SK-N-SH (cell line): ENCODE results near the gene ELOVL6. TPM values are rescaled to one million over a fixed set of nuclear protein-coding genes. Genes with fewer than 3 reads are reported as not detected.

Experiments
- CTCF ChIA-PET: fragments of 300-600, 350-600 bp; formaldehyde crosslinking; extraction: SDS; loops from one replicate; lab custom pipeline; 2021; lab: Yijun Ruan, JAX
- POLR2A ChIA-PET: fragments of 350-600 bp; sonication (Branson Sonifier 250); formaldehyde crosslinking; extraction: SDS; loops from one replicate; lab custom pipeline; 2020; ENCODE audit warnings: antibody characterized with exemption, inconsistent platforms; lab: Yijun Ruan, JAX
- DNase-seq: peaks from one replicate; pipeline ENCODE4 v3.0.0; 2012
- H2AFZ ChIP-seq: fragments of 200-600 bp; sonication (generic); 2 replicates; pipeline ENCODE4 v1.8.1; 2016; ENCODE audit warnings: antibody characterized with exemption, mild to moderate bottlenecking, low read depth
- H3F3A ChIP-seq: fragments of 200-600 bp; sonication (generic); replicated peaks from 2 replicates; pipeline ENCODE3; 2016; ENCODE audit warnings: antibody characterized with exemption, mild to moderate bottlenecking; ENCODE audit not compliant: insufficient read depth
- H3K27ac ChIP-seq, 2 experiments: fragments of 200-500 bp in 1 of 2; fragments of 200-600 bp in 1 of 2; sonication (Bioruptor generic) in 1 of 2; sonication (generic), shearing (Covaris generic) in 1 of 2; 2 replicates each; pipeline versions ENCODE4 v1.5.1 to v1.6.1; 2014 to 2016; ENCODE audit warnings: low read depth in 2 of 2, inconsistent platforms in 1 of 2, low read length in 1 of 2, mild to moderate bottlenecking in 1 of 2, mixed read lengths in 1 of 2
- H3K27me3 ChIP-seq: fragments of 200-600 bp; sonication (generic), shearing (Covaris generic); 2 replicates; pipeline ENCODE4 v1.6.1; 2016; ENCODE audit warnings: mixed run types; ENCODE audit not compliant: insufficient read depth
- H3K36me3 ChIP-seq, 2 experiments: fragments of 200-500 bp in 1 of 2; fragments of 200-600 bp in 1 of 2; sonication (Bioruptor generic) in 1 of 2; sonication (generic) in 1 of 2; replicated peaks in 1 of 2; 2 replicates each; pipeline versions ENCODE3 to v1.5.1; 2014 to 2016; ENCODE audit warnings: low read length in 1 of 2, mild to moderate bottlenecking in 1 of 2; ENCODE audit not compliant: insufficient read depth in 2 of 2, control insufficient read depth in 1 of 2
- H3K4me1 ChIP-seq, 2 experiments: fragments of 200-500 bp in 1 of 2; fragments of 200-600 bp in 1 of 2; sonication (Bioruptor generic) in 1 of 2; sonication (generic), shearing (Covaris generic) in 1 of 2; 2 replicates each; pipeline versions ENCODE4 v1.5.1 to v1.6.1; 2014 to 2016; ENCODE audit warnings: low read depth in 1 of 2, low read length in 1 of 2, mixed run types in 1 of 2; ENCODE audit not compliant: insufficient read depth in 2 of 2, control insufficient read depth in 1 of 2
- H3K4me2 ChIP-seq: fragments of 200-600 bp; sonication (generic), shearing (Covaris generic); 2 replicates; pipeline ENCODE4 v1.6.1; 2017; ENCODE audit warnings: mixed run types
- H3K4me3 ChIP-seq, 2 experiments: fragments of 200-500 bp in 1 of 2; fragments of 200-600 bp in 1 of 2; sonication (Bioruptor generic) in 1 of 2; sonication (generic), shearing (Covaris generic) in 1 of 2; 2 replicates each; pipeline versions ENCODE4 v1.5.1 to v1.8.1; 2014 to 2016; ENCODE audit warnings: low read depth in 2 of 2, inconsistent platforms in 1 of 2, low read length in 1 of 2, mild to moderate bottlenecking in 1 of 2, mixed read lengths in 1 of 2, moderate library complexity in 1 of 2
- H3K79me2 ChIP-seq: fragments of 200-600 bp; sonication (generic); 2 replicates; pipeline ENCODE4 v1.8.1; 2017; ENCODE audit warnings: mild to moderate bottlenecking; ENCODE audit not compliant: insufficient read depth
- H3K9ac ChIP-seq: fragments of 200-600 bp; sonication (generic); 2 replicates; pipeline ENCODE4 v1.6.1; 2017; ENCODE audit warnings: mixed run types
- H3K9me2 ChIP-seq: fragments of 200-600 bp; sonication (generic); 2 replicates; pipeline ENCODE4 v1.6.1; 2017; ENCODE audit warnings: mixed run types
- H3K9me3 ChIP-seq: fragments of 200-600 bp; sonication (generic); 2 replicates; pipeline ENCODE4 v1.6.1; 2017; ENCODE audit warnings: mixed run types, mild to moderate bottlenecking, moderate library complexity
- H4K20me1 ChIP-seq: fragments of 200-600 bp; sonication (generic); 2 replicates; pipeline ENCODE4 v1.6.1; 2017; ENCODE audit warnings: mild to moderate bottlenecking, mixed run types; ENCODE audit not compliant: insufficient read depth
- CTCF ChIP-seq: fragments of 200-600 bp; sonication (generic); IDR thresholded peaks from 2 replicates; pipeline ENCODE4 v1.6.1; 2017; ENCODE audit warnings: antibody characterized with exemption, mild to moderate bottlenecking, moderate library complexity
- ELF1 ChIP-seq: IDR thresholded peaks from 2 replicates; pipeline ENCODE4 v1.4.0; 2012
- FOSL2 ChIP-seq: IDR thresholded peaks from 2 replicates; pipeline ENCODE4 v1.4.0; 2012; ENCODE audit warnings: low read depth, mild to moderate bottlenecking, moderate library complexity, borderline replicate concordance
- FOXM1 ChIP-seq: IDR thresholded peaks from 2 replicates; pipeline ENCODE4 v1.4.0; 2012; ENCODE audit warnings: low read depth, mild to moderate bottlenecking
- GABPA ChIP-seq: IDR thresholded peaks from 2 replicates; pipeline ENCODE4 v1.4.0; 2012; ENCODE audit warnings: low read depth, mild to moderate bottlenecking
- GATA2 ChIP-seq: sonication (generic); formaldehyde crosslinking; IDR thresholded peaks from 2 replicates; pipeline ENCODE4 v1.5.0; 2020; ENCODE audit warnings: mild to moderate bottlenecking, missing genetic modification reagents
- MEF2A ChIP-seq: IDR thresholded peaks from 2 replicates; pipeline ENCODE4 v1.4.0; 2012; ENCODE audit warnings: low read depth, borderline replicate concordance
- NFIC ChIP-seq: IDR thresholded peaks from 2 replicates; pipeline ENCODE4 v1.4.0; 2012; ENCODE audit warnings: borderline replicate concordance
- RAD21 ChIP-seq: IDR thresholded peaks from 2 replicates; pipeline ENCODE4 v1.6.1; 2012; ENCODE audit warnings: mild to moderate bottlenecking, low read length
- REST ChIP-seq: IDR thresholded peaks from 2 replicates; pipeline ENCODE4 v1.6.1; 2012; ENCODE audit warnings: mild to moderate bottlenecking, low read depth, low read length, moderate library complexity
- RXRA ChIP-seq: IDR thresholded peaks from 2 replicates; pipeline ENCODE4 v1.4.0; 2012; ENCODE audit warnings: low read depth, mild to moderate bottlenecking, borderline replicate concordance
- SIN3A ChIP-seq: IDR thresholded peaks from 2 replicates; pipeline ENCODE4 v1.6.1; 2012; ENCODE audit warnings: low read depth, mild to moderate bottlenecking, low read length, moderate library complexity, borderline replicate concordance
- SMC3 ChIP-seq: IDR thresholded peaks from 2 replicates; pipeline ENCODE4 v1.6.1; 2012; ENCODE audit warnings: low read depth, low read length, improper control_type of control experiment
- TAF1 ChIP-seq: IDR thresholded peaks from 2 replicates; pipeline ENCODE4 v1.6.1; 2012; ENCODE audit warnings: low read depth, mild to moderate bottlenecking, low read length, moderate library complexity, borderline replicate concordance
- TEAD4 ChIP-seq: IDR thresholded peaks from 2 replicates; pipeline ENCODE4 v1.4.0; 2012; ENCODE audit warnings: mild to moderate bottlenecking, borderline replicate concordance; ENCODE audit not compliant: insufficient read depth
- USF1 ChIP-seq: IDR thresholded peaks from 2 replicates; pipeline ENCODE4 v1.4.0; 2012; ENCODE audit warnings: low read depth, borderline replicate concordance
- YY1 ChIP-seq: IDR thresholded peaks from 2 replicates; pipeline ENCODE4 v1.4.0; 2012; ENCODE audit warnings: low read depth, mild to moderate bottlenecking
- WGBS: methylation state at CpG from one replicate; pipeline ENCODE4 v1.1.6; 2017; ENCODE audit warnings: low lambda C conversion rate; 5-methylcytosine and 5-hydroxymethylcytosine counted together
- polyA plus RNA-seq, 3 experiments: library from polyadenylated mRNA; depleted of rRNA; stranded (reverse); fragments of >200 nt; gene quantifications; 2 replicates each; pipeline ENCODE4 v1.2.3, GENCODE V29; 2012
- TF ChIP-seq, protein P1 (sequence below): IDR thresholded peaks from 2 replicates; pipeline ENCODE4 v1.4.0; 2012; ENCODE audit warnings: low read depth, borderline replicate concordance

Gene ELOVL6
- polyA plus RNA-seq, 1 of the 3 experiments (the other 2 are of a cell fraction) = 9.0 TPM

DNA sequence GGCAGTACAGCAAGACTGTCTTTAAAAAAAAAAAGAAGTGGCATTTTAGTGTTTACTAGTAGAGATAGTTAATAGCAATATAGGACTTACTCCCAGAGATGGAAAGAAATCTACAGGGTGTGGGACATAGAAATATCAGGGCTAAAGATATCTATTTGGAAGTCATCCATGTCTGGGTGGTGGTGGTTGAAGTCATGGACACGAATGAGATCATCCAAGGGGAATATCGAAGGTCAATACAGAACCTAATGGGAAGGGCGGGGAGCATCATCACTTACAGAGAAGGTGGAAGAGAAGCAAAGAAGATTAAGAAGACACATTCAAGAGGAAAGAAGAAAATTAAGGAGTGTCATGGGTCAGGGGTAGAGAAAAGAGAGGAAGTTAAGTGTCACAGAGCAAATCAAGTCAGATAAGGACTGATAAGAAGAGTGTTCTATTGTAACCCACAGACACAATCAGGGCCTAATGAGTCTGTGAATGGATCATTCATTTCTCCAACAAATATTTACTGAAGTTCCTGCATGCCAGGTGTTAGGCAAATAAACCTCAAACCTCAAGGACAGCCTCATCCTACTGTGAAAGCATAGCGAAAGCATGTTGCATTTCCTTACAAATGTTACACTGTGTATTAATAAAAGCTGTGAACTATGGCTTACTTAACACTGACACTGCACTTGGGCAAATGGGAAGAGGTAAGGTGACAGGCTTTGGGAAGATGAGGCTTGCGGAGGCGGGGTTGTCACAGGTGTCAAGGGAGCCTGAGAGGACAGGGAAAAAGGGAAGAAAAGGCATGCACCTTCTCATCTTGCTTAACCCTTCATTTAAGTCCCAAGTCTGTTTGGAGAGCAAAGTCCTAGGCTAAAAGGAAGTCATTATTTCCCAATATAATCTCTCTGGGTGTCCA is 65.3 kb downstream of the ELOVL6 start:
- Histone ChIP-seq H3K4me1 (peaks cover 0 to 5% of the 10 kb centered on the region in 2 experiments; a peak in 2 of 4 replicates), H3K9me3 (no peaks in the 10 kb centered on the region), H3F3A (no peaks in the 10 kb centered on the region), H3K9me2 (no peaks in the 10 kb centered on the region), H3K27ac (no peak overlapping the region), H4K20me1 (no peaks in the 10 kb centered on the region), H3K27me3 (no peaks in the 10 kb centered on the region), H3K9ac (no peak overlapping the region), H2AFZ (no peak overlapping the region), H3K79me2 (no peaks in the 10 kb centered on the region), H3K4me3 (no peak overlapping the region), H3K36me3 (no peaks in the 10 kb centered on the region), H3K4me2 (no peak overlapping the region)
- ChIA-PET POLR2A (no interaction called here), CTCF (no interaction called here)
- TF ChIP-seq FOSL2 (no peak), MEF2A (no peak), RAD21 (no peak), TEAD4 (no peak), REST (no peak), FOXM1 (no peak), SIN3A (no peak)
- no peak for DNase-seq
- WGBS = 96% methylated on average over 6 of the region's 6 CpGs

DNA sequence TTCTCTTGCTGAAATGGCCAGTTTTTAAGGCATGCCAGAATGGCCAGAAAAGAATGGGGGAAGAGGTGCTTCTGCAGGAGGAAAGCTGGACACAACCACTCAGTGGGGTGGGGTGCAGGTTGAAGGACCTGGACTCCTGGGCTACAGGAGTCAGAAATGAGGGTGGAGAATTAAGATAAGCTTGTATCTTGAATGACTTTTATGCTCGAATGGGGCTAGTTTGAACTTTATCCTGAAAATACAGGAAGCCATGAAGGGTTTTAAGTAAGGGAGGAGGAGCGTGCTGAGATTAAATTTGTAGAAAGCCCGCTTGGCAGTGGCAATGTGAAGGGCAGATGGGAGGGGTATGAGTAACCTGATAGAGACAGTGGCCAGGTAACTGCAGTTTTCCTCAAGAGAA is 66.5 kb downstream of the ELOVL6 start:
- H3F3A ChIP-seq = no peaks in the 10 kb centered on the region
- no peak overlapping the region for H3K4me2 ChIP-seq
- ChIA-PET POLR2A (no interaction called here), CTCF (no interaction called here)
- no peak overlapping the region for H3K9ac ChIP-seq
- H2AFZ ChIP-seq = no peak overlapping the region
- no peaks in the 10 kb centered on the region for H4K20me1 ChIP-seq
- peaks cover 0 to 5% of the 10 kb centered on the region in 2 experiments; a peak in 2 of 4 replicates for H3K4me1 ChIP-seq
- no peak overlapping the region for H3K27ac ChIP-seq
- no peaks in the 10 kb centered on the region for H3K36me3 ChIP-seq
- no peaks in the 10 kb centered on the region for H3K9me3 ChIP-seq
- H3K27me3 ChIP-seq = no peaks in the 10 kb centered on the region
- H3K79me2 ChIP-seq = no peaks in the 10 kb centered on the region
- no peak for DNase-seq
- H3K4me3 ChIP-seq = no peak overlapping the region
- WGBS = 94% methylated on average over 3 of the region's 3 CpGs
- H3K9me2 ChIP-seq = no peaks in the 10 kb centered on the region
- no peak for TF ChIP-seq NFIC
- TF ChIP-seq SMC3 = no peak
- TF ChIP-seq TAF1 = no peak
- TF ChIP-seq USF1 = no peak
- no peak for TF ChIP-seq YY1
- no peak for TF ChIP-seq GABPA
- no peak for TF ChIP-seq RXRA
- TF ChIP-seq, protein P1, sequence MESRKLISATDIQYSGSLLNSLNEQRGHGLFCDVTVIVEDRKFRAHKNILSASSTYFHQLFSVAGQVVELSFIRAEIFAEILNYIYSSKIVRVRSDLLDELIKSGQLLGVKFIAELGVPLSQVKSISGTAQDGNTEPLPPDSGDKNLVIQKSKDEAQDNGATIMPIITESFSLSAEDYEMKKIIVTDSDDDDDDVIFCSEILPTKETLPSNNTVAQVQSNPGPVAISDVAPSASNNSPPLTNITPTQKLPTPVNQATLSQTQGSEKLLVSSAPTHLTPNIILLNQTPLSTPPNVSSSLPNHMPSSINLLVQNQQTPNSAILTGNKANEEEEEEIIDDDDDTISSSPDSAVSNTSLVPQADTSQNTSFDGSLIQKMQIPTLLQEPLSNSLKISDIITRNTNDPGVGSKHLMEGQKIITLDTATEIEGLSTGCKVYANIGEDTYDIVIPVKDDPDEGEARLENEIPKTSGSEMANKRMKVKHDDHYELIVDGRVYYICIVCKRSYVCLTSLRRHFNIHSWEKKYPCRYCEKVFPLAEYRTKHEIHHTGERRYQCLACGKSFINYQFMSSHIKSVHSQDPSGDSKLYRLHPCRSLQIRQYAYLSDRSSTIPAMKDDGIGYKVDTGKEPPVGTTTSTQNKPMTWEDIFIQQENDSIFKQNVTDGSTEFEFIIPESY = no peak
- no peak for TF ChIP-seq ELF1
- no peak for TF ChIP-seq CTCF
- TF ChIP-seq GATA2 (CRISPR knock-in tag) = no peak
